ENCODE results near the gene RGS8.
A peak's percentile ranks its signal among the peaks of the same experiment; 100 is the strongest.
"Not testable (repeated sequence)": the region's sequence is repeated elsewhere in the genome, so short reads cannot be mapped to it uniquely, and the experiment has no call there.

The RGS8 gene

DNA sequence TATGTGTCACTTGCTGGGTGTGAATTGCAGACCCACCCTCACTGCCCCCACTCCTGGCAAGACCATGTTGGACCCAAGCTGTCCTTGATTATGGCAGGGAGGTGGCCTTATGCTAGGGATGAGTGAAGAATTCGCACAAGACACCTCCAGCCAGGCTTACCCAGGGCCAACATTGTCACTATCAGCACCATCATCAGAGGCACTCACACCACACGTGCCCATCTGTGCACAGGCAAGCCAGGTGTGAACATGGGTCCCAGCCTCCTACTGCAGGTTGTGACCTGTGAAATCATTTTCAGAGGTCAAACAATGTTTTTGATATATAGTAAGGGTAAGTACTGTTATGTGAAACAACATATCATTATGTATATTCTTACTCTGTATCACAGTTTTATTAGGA lies 20.3 kb upstream of the RGS8 start:
- in situ Hi-C loops (cut with HindIII; ENCODE audit: low sequenced_read_pairs) = no loop called here
- TF ChIP-seq, protein P1, sequence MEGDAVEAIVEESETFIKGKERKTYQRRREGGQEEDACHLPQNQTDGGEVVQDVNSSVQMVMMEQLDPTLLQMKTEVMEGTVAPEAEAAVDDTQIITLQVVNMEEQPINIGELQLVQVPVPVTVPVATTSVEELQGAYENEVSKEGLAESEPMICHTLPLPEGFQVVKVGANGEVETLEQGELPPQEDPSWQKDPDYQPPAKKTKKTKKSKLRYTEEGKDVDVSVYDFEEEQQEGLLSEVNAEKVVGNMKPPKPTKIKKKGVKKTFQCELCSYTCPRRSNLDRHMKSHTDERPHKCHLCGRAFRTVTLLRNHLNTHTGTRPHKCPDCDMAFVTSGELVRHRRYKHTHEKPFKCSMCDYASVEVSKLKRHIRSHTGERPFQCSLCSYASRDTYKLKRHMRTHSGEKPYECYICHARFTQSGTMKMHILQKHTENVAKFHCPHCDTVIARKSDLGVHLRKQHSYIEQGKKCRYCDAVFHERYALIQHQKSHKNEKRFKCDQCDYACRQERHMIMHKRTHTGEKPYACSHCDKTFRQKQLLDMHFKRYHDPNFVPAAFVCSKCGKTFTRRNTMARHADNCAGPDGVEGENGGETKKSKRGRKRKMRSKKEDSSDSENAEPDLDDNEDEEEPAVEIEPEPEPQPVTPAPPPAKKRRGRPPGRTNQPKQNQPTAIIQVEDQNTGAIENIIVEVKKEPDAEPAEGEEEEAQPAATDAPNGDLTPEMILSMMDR (IDR thresholded peaks at IDR 0.05; ENCODE audit: low read depth, low read length, missing control alignments) = no peak
- no peak overlapping the region for H3K4me3 ChIP-seq (ENCODE audit: low read depth, low read length)
- no peak for DNase-seq (ENCODE audit: low read depth)

DNA sequence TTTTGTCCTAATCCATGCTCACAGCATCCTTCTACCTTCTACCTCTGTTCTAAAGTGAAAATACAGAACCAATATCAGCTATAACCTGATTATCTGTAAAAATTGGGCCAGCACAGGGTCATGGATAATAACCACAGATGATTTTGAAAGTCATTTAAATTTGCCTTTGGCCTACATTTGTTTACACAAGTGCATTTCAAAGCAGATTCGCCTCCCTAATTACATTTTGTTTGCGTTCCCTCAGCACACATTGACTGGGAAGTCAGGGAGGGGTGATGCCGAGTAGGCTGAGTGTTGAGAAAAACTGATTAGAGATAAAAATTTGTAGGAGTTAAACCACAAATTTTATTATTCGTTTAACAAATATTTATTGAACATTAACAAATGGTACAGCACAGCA lies 19.2 kb upstream of the RGS8 start:
- in situ Hi-C loops (cut with HindIII; ENCODE audit: low sequenced_read_pairs) = no loop called here
- no peak for DNase-seq (ENCODE audit: low read depth)
- H3K4me3 ChIP-seq (ENCODE audit: low read depth, low read length) = no peak overlapping the region
- TF ChIP-seq, protein P1 (IDR thresholded peaks at IDR 0.05; ENCODE audit: low read depth, low read length, missing control alignments) = no peak

DNA sequence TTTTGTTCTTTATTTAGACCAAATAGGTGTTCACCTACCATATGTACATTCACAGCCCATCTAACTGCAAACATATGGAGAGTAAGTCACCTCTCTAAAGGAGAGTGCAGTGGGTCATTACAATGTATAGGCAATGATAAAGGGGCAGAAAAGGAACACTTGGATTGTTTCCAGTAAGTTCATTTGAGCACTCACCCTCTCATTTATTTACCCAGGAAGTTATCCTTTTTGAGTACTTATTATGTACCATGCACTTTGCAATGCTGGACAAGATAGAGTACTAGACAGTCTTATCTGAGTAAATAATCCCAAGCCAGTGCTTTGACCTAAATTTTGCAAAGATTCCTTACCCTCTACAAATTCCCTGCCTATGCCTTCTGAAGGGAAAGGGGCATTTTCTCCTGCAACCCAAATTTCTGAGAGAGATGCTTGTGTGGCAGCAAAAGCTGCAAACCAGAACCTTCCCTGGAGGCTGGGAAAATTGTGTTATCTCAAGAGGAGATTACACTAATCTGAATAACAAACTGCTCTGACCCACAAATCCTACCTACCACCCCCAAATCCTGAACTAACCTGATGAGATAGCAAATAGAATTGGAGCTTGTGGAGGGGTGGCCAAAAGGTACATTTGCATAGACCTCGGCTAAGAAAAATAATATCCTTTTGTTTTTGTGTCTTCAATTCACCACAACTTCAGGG lies 18.6 kb upstream of the RGS8 start:
- no peak for DNase-seq (ENCODE audit: low read depth)
- in situ Hi-C loops (cut with HindIII; ENCODE audit: low sequenced_read_pairs) = no loop called here
- TF ChIP-seq, protein P1 (IDR thresholded peaks at IDR 0.05; ENCODE audit: low read depth, low read length, missing control alignments) = no peak

DNA sequence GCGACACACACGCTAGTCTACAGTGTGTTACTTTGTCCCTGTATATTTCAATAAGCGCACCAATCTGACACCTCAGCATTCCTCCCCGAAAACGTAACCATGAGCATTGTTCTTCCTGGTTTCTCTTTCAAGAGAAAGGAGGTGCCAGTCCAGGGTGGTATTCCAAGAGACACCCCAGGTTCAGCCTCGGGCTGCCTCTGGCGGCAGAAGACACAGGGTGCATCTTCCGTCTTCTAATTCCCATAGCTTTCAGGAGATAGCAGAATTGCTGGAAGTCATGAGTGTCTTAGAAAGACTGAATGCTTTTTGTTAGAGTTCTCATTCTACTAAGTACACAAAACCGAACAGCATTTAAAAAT lies 15.9 kb upstream of the RGS8 start:
- in situ Hi-C loops (cut with HindIII; ENCODE audit: low sequenced_read_pairs) = no loop called here
- peak overlapping the region; percentile 2 for H3K4me3 ChIP-seq (ENCODE audit: low read depth, low read length)
- TF ChIP-seq, protein P1 (IDR thresholded peaks at IDR 0.05; ENCODE audit: low read depth, low read length, missing control alignments) = no peak
- DNase-seq (ENCODE audit: low read depth) = no peak

More for the DNA sequence above, 18.6 kb upstream of the RGS8 start:
- no peak overlapping the region for H3K4me3 ChIP-seq (ENCODE audit: low read depth, low read length)

DNA sequence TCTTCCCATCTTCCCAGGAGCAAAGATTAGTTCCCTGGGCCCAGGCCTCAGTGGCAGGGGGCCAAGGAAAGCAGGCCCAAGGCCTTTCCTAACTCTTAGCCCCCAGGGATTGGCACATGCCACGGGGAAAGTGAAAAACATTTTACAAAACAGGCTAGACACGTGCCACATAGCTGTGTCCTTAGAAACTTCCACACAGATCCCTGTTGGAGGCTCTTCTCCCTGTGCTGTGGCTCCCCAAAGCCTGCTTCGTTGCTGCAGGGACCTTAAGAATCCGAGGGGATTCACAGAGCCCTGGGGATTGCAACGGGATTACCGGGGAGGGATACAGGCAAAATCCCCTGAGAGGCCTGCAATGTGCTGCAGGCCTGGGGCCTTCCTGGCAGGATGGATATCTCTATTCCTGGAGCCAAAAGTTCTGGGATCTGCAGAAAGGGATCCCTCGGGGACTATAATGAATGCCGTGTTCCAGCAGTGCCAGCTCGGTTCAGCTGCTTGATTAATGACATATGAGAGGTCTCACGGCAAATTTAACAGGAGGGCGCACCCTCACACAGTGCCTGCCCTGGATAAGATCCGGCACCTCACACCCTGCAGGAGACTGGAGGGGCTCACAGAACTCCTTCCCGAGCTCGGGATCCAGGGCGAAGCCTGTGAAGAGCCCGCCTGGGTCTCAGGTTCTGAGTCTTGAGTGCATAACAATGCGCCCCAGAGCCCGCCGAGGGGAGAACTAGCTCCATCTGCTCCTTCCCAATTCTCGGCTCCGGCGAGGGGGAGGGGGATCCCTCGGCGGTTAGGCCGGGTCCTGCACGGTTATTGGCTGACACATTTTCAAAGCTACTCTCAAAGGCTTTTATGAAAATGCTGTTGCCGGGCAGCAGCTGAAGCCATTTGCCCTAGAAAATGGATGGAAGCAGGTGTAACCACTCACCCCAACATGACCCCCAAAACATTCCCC lies 15.3 kb upstream of the RGS8 start:
- peak overlapping the region; percentile 2 for H3K4me3 ChIP-seq (ENCODE audit: low read depth, low read length)
- DNase-seq (ENCODE audit: low read depth) = no peak
- TF ChIP-seq, protein P1 (IDR thresholded peaks at IDR 0.05; ENCODE audit: low read depth, low read length, missing control alignments) = no peak
- in situ Hi-C loops (cut with HindIII; ENCODE audit: low sequenced_read_pairs) = no loop called here

DNA sequence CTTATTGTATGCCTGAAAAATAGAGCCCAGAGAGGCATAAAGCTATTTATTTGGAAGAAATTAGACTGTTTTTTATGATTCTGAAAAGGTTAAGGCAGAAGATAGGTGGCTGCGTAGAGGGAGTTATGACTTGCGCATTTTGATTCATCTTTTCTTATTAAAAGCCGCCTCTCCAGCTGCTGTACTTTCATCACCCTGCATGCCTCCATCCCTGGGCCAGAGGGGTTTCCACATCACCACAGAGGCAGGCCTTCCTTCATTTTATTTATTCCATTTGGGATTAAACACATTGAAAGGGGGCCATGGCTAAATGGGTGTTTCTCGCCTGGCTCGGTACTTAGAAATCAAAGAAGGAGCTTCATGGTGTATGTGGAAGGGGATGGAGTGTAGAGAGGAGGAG lies 14.6 kb upstream of the RGS8 start:
- no peak for DNase-seq (ENCODE audit: low read depth)
- no peak overlapping the region for H3K4me3 ChIP-seq (ENCODE audit: low read depth, low read length)
- TF ChIP-seq, protein P1 (IDR thresholded peaks at IDR 0.05; ENCODE audit: low read depth, low read length, missing control alignments) = no peak
- in situ Hi-C loops (cut with HindIII; ENCODE audit: low sequenced_read_pairs) = no loop called here

DNA sequence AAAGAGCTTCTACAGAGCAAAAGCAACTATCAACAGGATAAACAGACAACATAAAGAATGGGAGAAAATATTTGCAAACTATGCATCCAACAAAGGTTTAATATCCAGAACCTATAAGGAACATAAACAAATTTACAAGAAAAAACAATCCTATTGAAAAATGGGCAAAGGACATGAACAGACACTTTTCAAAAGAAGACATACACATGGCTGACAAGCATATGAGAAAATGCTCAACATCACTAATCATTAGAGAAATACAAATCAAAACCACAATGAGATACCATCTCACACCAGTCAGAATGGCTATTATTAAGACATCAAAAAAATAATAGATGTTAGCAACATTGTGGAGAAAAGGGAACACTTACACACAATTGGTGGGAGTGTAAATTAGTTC lies 8.8 kb upstream of the RGS8 start:
- H3K4me3 ChIP-seq (ENCODE audit: low read depth, low read length); DNase-seq (ENCODE audit: low read depth); in situ Hi-C loops (cut with HindIII; ENCODE audit: low sequenced_read_pairs): not testable (repeated sequence)

Data from astrocyte of the cerebellum (primary cell).